GM18873 (cell line): ENCODE measurements around the gene MPPED2.

Source experiments
- ATAC-seq: cut with Tn5 transposase; IDR thresholded peaks from one replicate; pipeline ENCODE4 v1.9.1; 2021; ENCODE audit warnings: mild to moderate bottlenecking, moderate library complexity, moderate number of reproducible peaks; ENCODE audit not compliant: unreplicated experiment, low FRiP score

MPPED2 gene

GRCh38 chr11:30489076-30489475 lies 97.1 kb downstream of the MPPED2 start:
- no peak for ATAC-seq

GRCh38 chr11:30488304-30488998 lies 97.7 kb downstream of the MPPED2 start:
- ATAC-seq, result no peak

- no peak for ATAC-seq
Measured at GRCh38 chr11:30487200-30487898, 98.8 kb downstream of the MPPED2 start.

- ATAC-seq, result no peak
Measured at GRCh38 chr11:30485756-30486155, 100.4 kb downstream of the MPPED2 start.

- ATAC-seq, result no peak
Measured at GRCh38 chr11:30485222-30485621, 100.9 kb downstream of the MPPED2 start.

- ATAC-seq, result no peak
Measured at GRCh38 chr11:30483056-30483455, 103.1 kb downstream of the MPPED2 start.

- no peak for ATAC-seq
Measured at GRCh38 chr11:30481796-30482195, 104.4 kb downstream of the MPPED2 start.

- ATAC-seq, result no peak
Measured at GRCh38 chr11:30481330-30481729, 104.8 kb downstream of the MPPED2 start.

- ATAC-seq, result no peak
Measured at GRCh38 chr11:30479899-30480298, 106.3 kb downstream of the MPPED2 start.

GRCh38 chr11:30478923-30479322 lies 107.2 kb downstream of the MPPED2 start:
- no peak for ATAC-seq

- ATAC-seq, result no peak
Measured at GRCh38 chr11:30477061-30477460, 109.1 kb downstream of the MPPED2 start.

- no peak for ATAC-seq
Measured at GRCh38 chr11:30474151-30474954, 111.8 kb downstream of the MPPED2 start.

GRCh38 chr11:30471244-30471643 lies 114.9 kb downstream of the MPPED2 start:
- ATAC-seq, result no peak

GRCh38 chr11:30468881-30469280 lies 117.3 kb downstream of the MPPED2 start:
- no peak for ATAC-seq

- ATAC-seq, result no peak
Measured at GRCh38 chr11:30467176-30467575, 119.0 kb downstream of the MPPED2 start.

- no peak for ATAC-seq
Measured at GRCh38 chr11:30465623-30466022, 120.5 kb downstream of the MPPED2 start.

GRCh38 chr11:30465192-30465591 lies 121.0 kb downstream of the MPPED2 start:
- ATAC-seq, result no peak

- ATAC-seq, result no peak
Measured at GRCh38 chr11:30463266-30463665, 122.9 kb downstream of the MPPED2 start.

GRCh38 chr11:30462421-30462820 lies 123.7 kb downstream of the MPPED2 start:
- no peak for ATAC-seq

- ATAC-seq, result no peak
Measured at GRCh38 chr11:30459821-30460220, 126.3 kb downstream of the MPPED2 start.

- ATAC-seq, result no peak
Measured at GRCh38 chr11:30459306-30459705, 126.8 kb downstream of the MPPED2 start.
